ENCODE measurements around the gene MYH14. TPM values are rescaled to one million over a fixed set of nuclear protein-coding genes. Genes with fewer than 3 reads are reported as not detected.

The MYH14 gene
- total RNA-seq, 1 donor from 2014 or later: 0.59 TPM

GRCh38 chr19:50252111-50252886 is 48.9 kb downstream of the MYH14 start:
- no peak for DNase-seq
- H3K9me3 Mint-ChIP-seq (ENCODE audit: unreplicated experiment): peaks cover 13% of the 10 kb centered on the region
- H3K27me3 Mint-ChIP-seq (ENCODE audit: unreplicated experiment): peaks cover 2% of the 10 kb centered on the region
- peaks cover 17% of the 10 kb centered on the region for H3K36me3 Mint-ChIP-seq (ENCODE audit: unreplicated experiment)
- no peaks in the 10 kb centered on the region for H3K4me1 Mint-ChIP-seq (ENCODE audit: low read depth, unreplicated experiment)
- TF ChIP-seq, protein P1, sequence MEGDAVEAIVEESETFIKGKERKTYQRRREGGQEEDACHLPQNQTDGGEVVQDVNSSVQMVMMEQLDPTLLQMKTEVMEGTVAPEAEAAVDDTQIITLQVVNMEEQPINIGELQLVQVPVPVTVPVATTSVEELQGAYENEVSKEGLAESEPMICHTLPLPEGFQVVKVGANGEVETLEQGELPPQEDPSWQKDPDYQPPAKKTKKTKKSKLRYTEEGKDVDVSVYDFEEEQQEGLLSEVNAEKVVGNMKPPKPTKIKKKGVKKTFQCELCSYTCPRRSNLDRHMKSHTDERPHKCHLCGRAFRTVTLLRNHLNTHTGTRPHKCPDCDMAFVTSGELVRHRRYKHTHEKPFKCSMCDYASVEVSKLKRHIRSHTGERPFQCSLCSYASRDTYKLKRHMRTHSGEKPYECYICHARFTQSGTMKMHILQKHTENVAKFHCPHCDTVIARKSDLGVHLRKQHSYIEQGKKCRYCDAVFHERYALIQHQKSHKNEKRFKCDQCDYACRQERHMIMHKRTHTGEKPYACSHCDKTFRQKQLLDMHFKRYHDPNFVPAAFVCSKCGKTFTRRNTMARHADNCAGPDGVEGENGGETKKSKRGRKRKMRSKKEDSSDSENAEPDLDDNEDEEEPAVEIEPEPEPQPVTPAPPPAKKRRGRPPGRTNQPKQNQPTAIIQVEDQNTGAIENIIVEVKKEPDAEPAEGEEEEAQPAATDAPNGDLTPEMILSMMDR (IDR thresholded peaks at IDR 0.05; ENCODE audit: partially characterized antibody, unreplicated experiment): peak; percentile 61
- H3K27ac Mint-ChIP-seq (ENCODE audit: unreplicated experiment): no peak overlapping the region
- no peak overlapping the region for H3K4me3 Mint-ChIP-seq (ENCODE audit: unreplicated experiment)

DNA sequence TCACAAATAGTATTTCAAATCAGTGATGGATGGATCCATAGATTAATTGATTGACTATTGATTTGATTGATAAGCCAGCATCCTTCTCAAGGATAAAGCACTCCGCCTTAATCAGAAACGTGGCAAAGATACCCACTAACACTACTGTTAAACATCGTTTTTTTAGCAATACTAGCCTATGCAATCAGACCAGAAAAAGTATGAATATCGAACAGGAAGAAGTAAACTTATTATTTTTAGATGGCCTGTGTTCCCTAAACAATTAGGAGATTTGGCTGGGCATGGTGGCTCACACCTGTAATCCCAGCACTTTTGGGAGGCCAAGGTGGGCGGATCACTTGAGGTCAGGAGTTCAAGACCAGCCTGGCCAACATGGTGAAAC is 49.5 kb downstream of the MYH14 start:
- peaks cover 17% of the 10 kb centered on the region for H3K36me3 Mint-ChIP-seq (ENCODE audit: unreplicated experiment)
- TF ChIP-seq, protein P1 (IDR thresholded peaks at IDR 0.05; ENCODE audit: partially characterized antibody, unreplicated experiment): no peak
- H3K9me3 Mint-ChIP-seq (ENCODE audit: unreplicated experiment): peaks cover 15% of the 10 kb centered on the region
- H3K27me3 Mint-ChIP-seq (ENCODE audit: unreplicated experiment): peaks cover 2% of the 10 kb centered on the region
- no peak overlapping the region for H3K4me3 Mint-ChIP-seq (ENCODE audit: unreplicated experiment)
- no peaks in the 10 kb centered on the region for H3K4me1 Mint-ChIP-seq (ENCODE audit: low read depth, unreplicated experiment)
- no peak overlapping the region for H3K27ac Mint-ChIP-seq (ENCODE audit: unreplicated experiment)
- DNase-seq: no peak

DNA sequence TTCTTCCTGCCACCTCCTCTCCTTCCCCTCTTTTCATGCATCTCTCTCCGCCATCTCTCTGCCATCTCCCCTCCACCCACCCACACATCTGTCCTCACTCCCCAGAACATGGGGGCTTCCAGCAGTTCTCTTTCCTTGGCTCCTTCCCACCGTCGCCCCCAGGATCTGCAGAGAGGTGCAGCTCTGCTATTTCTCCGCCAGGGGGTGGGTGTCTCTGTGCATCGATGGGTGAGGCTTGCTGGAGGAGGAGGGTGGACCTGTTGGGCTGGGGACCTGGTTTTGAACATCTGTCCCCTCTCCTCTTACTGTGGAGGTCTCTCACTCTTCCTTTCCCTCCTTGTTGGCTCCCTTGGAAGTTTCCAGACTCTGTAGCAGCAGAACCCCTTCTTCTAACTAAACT is 51.7 kb downstream of the MYH14 start:
- H3K27me3 Mint-ChIP-seq (ENCODE audit: unreplicated experiment): no peaks in the 10 kb centered on the region
- TF ChIP-seq, protein P1 (IDR thresholded peaks at IDR 0.05; ENCODE audit: partially characterized antibody, unreplicated experiment): no peak
- H3K9me3 Mint-ChIP-seq (ENCODE audit: unreplicated experiment): peaks cover 13% of the 10 kb centered on the region
- no peaks in the 10 kb centered on the region for H3K4me1 Mint-ChIP-seq (ENCODE audit: low read depth, unreplicated experiment)
- peaks cover 17% of the 10 kb centered on the region for H3K36me3 Mint-ChIP-seq (ENCODE audit: unreplicated experiment)
- H3K27ac Mint-ChIP-seq (ENCODE audit: unreplicated experiment): no peak overlapping the region
- no peak for DNase-seq
- H3K4me3 Mint-ChIP-seq (ENCODE audit: unreplicated experiment): no peak overlapping the region

DNA sequence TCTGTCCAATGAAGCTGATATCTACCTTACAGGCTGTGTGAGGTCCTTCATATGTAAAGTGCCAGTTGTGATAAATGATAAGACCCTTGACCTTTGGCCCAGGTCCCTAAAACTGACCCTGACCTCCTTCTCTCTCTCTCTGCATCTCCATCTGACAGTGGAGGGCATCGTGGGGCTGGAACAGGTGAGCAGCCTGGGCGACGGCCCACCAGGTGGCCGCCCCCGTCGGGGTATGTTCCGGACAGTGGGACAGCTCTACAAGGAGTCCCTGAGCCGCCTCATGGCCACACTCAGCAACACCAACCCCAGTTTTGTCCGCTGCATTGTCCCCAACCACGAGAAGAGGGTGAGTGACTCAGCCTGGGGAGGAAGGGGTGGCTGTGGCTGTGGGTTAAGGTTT is 53.7 kb downstream of the MYH14 start:
- H3K9me3 Mint-ChIP-seq (ENCODE audit: unreplicated experiment): peaks cover 12% of the 10 kb centered on the region
- H3K27me3 Mint-ChIP-seq (ENCODE audit: unreplicated experiment): no peaks in the 10 kb centered on the region
- H3K27ac Mint-ChIP-seq (ENCODE audit: unreplicated experiment): no peak overlapping the region
- H3K4me3 Mint-ChIP-seq (ENCODE audit: unreplicated experiment): no peak overlapping the region
- H3K4me1 Mint-ChIP-seq (ENCODE audit: low read depth, unreplicated experiment): no peaks in the 10 kb centered on the region
- TF ChIP-seq, protein P1 (IDR thresholded peaks at IDR 0.05; ENCODE audit: partially characterized antibody, unreplicated experiment): no peak
- peaks cover 9% of the 10 kb centered on the region for H3K36me3 Mint-ChIP-seq (ENCODE audit: unreplicated experiment)
- DNase-seq: no peak

DNA sequence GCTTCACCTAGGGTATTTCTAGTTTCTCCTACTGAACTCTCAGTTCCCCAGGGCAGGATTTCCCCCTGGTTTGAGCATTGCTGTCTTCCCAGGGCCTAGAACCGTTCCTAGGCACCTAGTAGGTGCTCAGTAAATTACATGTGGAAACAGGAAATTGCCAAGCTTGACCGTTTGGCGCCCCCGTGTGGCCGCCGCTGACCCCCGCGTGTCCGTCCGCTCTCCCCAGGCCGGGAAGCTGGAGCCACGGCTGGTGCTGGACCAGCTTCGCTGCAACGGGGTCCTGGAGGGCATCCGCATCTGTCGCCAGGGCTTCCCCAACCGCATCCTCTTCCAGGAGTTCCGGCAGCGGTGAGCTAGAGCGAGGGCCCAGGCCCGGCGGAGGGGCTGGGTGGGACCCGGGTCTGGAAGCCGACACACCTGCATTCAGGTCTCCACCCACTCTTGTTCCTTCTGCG is 55.5 kb downstream of the MYH14 start:
- Mint-ChIP-seq H3K4me3 (ENCODE audit: unreplicated experiment) (no peak overlapping the region), H3K4me1 (ENCODE audit: low read depth, unreplicated experiment) (no peaks in the 10 kb centered on the region), H3K9me3 (ENCODE audit: unreplicated experiment) (peaks cover 9% of the 10 kb centered on the region), H3K27me3 (ENCODE audit: unreplicated experiment) (no peaks in the 10 kb centered on the region), H3K36me3 (ENCODE audit: unreplicated experiment) (no peaks in the 10 kb centered on the region), H3K27ac (ENCODE audit: unreplicated experiment) (no peak overlapping the region)
- DNase-seq: peak; percentile 50
- TF ChIP-seq, protein P1 (IDR thresholded peaks at IDR 0.05; ENCODE audit: partially characterized antibody, unreplicated experiment): peak; percentile 79

Data from glutamatergic neuron (in vitro differentiated cells).